ENCODE data around the gene TMEM114. TPM values are rescaled to one million over a fixed set of nuclear protein-coding genes. Genes with fewer than 3 reads are reported as not detected.

TMEM114 gene
- total RNA-seq (not detected), polyA plus RNA-seq (not detected)
- long read RNA-seq, donor 1 = 0 reads
- long read RNA-seq, donor 2 = 0 reads
- long read RNA-seq, donor 3 = 0 reads

DNA sequence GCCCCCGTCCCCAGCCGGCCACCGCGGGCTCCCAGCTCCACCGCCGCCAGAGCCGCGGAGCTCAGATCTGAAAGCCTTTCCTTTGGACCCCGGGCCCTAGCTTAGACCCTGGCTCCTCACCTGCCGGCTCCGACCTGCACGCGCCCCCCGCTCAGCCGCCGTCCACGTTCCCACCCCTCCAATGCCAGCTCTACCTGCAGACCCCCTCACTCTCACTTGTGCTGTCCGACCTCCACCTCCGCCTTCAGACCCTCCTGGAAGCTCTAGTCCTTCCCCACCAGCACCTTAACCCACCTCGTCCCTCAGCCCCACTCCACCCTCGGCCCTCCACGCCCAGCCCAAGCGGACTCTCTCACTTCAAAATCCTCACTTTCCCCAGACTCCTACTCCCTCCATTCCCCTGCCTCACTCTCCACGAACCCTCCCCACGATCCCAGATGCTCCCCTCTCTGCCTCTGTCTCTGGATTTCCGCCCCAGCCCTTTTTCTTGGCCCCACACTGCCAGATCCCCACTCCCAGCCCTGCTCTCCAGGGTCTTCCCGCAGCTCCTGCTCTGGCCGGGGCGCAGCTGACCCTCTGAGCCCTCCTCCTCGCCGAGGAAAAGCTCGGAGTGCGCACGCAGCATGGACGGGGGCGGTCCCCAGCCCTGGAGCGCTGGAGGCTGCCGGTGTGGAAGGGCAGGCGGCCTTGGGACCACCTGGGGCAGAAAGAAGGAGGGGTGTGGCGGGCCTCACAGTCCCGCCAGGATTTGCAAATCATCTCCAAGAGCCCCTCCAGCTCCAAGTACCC lies at the start of gene TMEM114:
Gene TMEM114 (minus strand): TSS at position 612 of the 789 bp plus-strand sequence. CDS start 673 bp downstream, outside the sequence.
- Histone ChIP-seq H3K27me3 (peaks cover 17 to 69% (median 34%) of the 10 kb centered on the region in 9 donors), H3K4me3 (peak within 1 kb of the TSS in 11 of 12 donors; percentile 16 to 42 (median 23)), H3K9me3 (no peaks in the 10 kb centered on the region), H3K36me3 (no peaks in the 10 kb centered on the region), H3K27ac (no peak within 1 kb of the TSS), H3K4me1 (peaks cover 0 to 17% (median 1%) of the 10 kb centered on the region in 12 donors)
- 2 to 4% (median 4%) methylated on average over 39 to 41 of the region's 41 CpGs for WGBS, 4 donors
- no peak for DNase-seq
- intact Hi-C loops (cut with DNase I) = no loop called here
- no peak for TF ChIP-seq CTCF (IDR thresholded peaks at IDR 0.05)
- no peak for TF ChIP-seq POLR2A (IDR thresholded peaks at IDR 0.05)
- peak in 1 of 4 donors; percentile 11 for ATAC-seq

- no peak for ATAC-seq
- no peak for TF ChIP-seq POLR2A (IDR thresholded peaks at IDR 0.05)
- no peak for TF ChIP-seq CTCF (IDR thresholded peaks at IDR 0.05)
- H3K4me1 ChIP-seq = peaks cover 0 to 11% (median 0%) of the 10 kb centered on the region in 12 donors
- no peaks in the 10 kb centered on the region for H3K27me3 ChIP-seq
- intact Hi-C loops (cut with DNase I) = no loop called here
- peaks cover 2 to 93% (median 91%) of the 10 kb centered on the region in 9 donors for H3K36me3 ChIP-seq
- whole genome bisulfite sequencing, 4 donors = 69 to 89% (median 73%) methylated on average over 11 to 13 of the region's 13 CpGs
- no peaks in the 10 kb centered on the region for H3K9me3 ChIP-seq
- no peak for DNase-seq
- H3K27ac ChIP-seq = no peak overlapping the region
- no peak overlapping the region for H3K4me3 ChIP-seq
Observed at GRCh38 chr16:8639694-8640093, 49.4 kb upstream of the TMEM114 start.

DNA sequence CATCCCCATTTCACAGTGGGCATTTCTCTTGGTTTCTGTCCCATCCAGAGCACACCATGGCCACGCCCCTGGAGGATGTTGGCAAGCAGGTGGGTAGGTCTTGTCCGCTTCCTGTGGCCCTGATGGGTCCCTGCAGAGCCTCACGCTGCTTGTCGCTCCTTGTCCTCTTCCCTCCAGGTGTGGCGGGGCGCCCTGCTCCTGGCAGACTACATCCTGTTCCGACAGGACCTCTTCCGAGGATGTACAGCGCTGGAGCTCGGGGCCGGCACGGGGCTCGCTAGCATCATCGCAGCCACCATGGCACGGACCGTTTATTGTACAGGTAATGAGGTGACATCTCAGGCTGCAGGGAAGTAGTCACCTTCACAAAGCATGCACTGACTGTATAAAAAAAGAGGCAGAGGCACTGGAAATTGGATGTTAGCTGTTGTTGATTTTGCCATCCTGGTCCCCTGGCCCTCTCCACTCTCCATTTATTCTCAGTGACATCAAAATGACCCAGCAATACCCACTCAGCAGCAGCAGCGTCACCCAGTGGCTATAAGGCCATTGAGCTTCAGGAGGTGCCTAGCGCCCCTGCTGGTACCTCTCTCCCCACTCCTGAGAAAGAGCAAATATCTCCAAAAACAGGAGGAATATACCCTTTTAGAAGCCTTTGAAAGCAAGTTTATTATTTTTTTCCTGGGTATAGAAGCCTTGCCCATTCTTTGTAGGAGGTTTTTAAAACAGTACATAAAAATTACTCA lies 44.9 kb upstream of the TMEM114 start:
- WGBS, 4 donors = 81 to 90% (median 84%) methylated on average over 17 to 18 of the region's 18 CpGs
- peaks cover 0 to 99% (median 90%) of the 10 kb centered on the region in 9 donors for H3K36me3 ChIP-seq
- intact Hi-C loops (cut with DNase I) = no loop called here
- DNase-seq (no peak), ATAC-seq (no peak)
- no peak overlapping the region for H3K4me3 ChIP-seq
- H3K27ac ChIP-seq = no peak overlapping the region
- TF ChIP-seq CTCF (IDR thresholded peaks at IDR 0.05) = peak in 4 of 12 donors; percentile 21 to 37 (median 25)
- no peak for TF ChIP-seq POLR2A (IDR thresholded peaks at IDR 0.05)
- no peaks in the 10 kb centered on the region for H3K27me3 ChIP-seq
- peaks cover 0 to 22% (median 0%) of the 10 kb centered on the region in 12 donors for H3K4me1 ChIP-seq
- no peaks in the 10 kb centered on the region for H3K9me3 ChIP-seq
